GM18505 (cell line): ENCODE results near the gene SMIM14.
A peak's percentile ranks its signal among the peaks of the same experiment; 100 is the strongest.
"Not testable (repeated sequence)": the region's sequence is repeated elsewhere in the genome, so short reads cannot be mapped to it uniquely, and the experiment has no call there.

Experiments
- ATAC-seq: cut with Tn5 transposase; IDR thresholded peaks from one replicate; pipeline ENCODE4 v1.9.1; 2021; ENCODE audit not compliant: unreplicated experiment
- POLR2A ChIP-seq: IDR thresholded peaks from 4 replicates; pipeline ENCODE4 v1.6.1; 2011; ENCODE audit warnings: borderline replicate concordance; ENCODE audit not compliant: insufficient read depth, insufficient read length; ENCODE audit errors: extremely low read depth

Gene SMIM14

DNA sequence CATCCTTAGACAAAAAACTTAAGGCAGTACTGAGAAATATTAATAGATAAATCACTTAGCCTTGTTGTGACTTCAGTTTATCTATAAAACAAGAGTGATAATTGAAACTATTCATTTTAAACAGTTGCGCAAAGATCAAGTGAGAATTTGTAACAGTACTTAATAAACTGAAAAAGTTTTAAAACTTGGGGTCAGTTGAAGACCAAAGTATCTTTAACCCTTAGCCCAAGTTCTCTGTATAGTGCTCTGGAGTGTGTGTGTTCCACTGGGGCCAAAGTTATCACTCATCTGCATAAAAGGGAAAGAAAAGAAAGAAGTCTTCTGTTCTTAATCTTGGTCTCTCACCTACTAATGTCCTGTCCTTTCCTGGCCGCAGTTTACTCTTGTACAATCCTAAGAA lies 11.3 kb downstream of the SMIM14 start:
- TF ChIP-seq POLR2A, result no peak
- ATAC-seq, result no peak

GRCh38 chr4:39626913-39627312 lies 11.8 kb downstream of the SMIM14 start:
- peak; percentile 66 for TF ChIP-seq POLR2A
- ATAC-seq, result no peak

GRCh38 chr4:39626261-39626660 lies 12.4 kb downstream of the SMIM14 start:
- peak; percentile 27 for TF ChIP-seq POLR2A
- ATAC-seq, result peak; percentile 52

GRCh38 chr4:39621582-39621981 lies 17.1 kb downstream of the SMIM14 start:
- no peak for ATAC-seq
- no peak for TF ChIP-seq POLR2A

DNA sequence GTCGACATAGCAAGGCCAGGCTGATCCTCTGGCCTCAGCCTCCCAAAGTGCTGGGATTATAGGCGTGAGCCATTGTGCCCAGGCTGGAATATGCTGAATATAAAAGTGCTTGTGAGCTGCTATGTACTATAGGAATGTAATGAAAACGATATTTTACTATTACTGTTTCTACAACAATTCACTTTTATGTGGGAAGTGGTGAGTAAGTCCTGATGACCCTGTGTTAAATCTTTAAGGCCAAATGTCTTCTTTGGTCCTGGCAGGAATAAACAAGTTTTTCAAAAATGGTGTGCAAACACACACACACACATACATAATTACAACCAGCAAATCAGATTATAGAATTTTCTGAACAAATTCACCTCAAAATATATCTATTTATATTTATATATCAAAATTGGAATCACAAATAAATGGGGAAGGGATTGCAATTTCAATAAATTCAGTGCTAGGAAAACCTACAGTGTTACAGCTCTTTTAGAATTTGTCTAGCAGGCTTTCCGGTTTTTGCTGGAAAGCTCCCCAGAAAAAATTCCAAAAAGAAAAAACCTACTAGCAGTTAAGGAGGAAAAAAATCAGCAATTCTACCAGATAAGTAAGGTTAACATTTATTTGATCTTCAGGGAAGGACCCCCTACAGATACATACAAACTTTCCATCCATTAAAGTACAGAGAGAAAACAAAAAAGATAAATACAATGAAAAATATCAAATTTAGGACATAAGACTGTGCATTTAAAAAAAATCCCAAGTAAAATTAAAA lies 17.9 kb downstream of the SMIM14 start:
- no peak for TF ChIP-seq POLR2A
- ATAC-seq, result no peak

DNA sequence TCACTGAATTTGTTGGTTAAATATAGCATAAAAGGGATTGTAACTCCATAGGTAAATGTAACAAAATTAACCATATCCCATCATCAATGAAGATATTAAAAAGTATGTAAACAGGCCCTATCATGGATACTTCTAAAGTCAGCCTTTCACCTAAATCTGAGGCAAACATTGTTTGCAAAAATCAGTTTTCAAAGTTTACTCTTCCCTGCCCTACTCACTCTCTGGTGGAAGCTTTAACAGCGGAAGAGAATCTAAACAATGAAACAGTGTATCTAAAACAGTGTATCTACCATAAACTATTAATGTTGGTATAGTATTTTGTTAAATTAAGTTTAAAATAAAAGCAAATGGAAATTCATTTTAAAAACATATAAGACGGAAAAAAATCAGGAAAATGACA lies 21.1 kb downstream of the SMIM14 start:
- ATAC-seq, result no peak

DNA sequence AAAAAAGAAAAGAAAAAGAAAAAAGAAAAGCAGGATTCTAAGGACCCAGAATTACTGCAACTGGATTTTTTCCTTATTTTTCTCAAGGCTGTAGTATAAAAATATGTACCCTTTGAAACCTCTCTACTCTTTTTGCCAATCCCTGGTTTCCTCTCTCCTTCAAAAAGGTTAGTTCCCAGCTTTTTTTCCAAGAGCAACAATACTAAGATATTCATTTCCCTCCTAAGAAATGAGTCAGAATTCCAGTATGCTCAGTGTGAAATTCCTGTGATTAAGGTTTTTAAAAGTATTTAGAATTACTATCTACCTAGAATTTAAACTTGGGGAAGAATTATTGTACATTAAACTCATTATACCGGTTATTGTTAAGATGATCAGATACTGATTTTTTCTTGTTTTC lies 22.0 kb downstream of the SMIM14 start:
- no peak for ATAC-seq

More for the DNA sequence above, 21.1 kb downstream of the SMIM14 start:
- TF ChIP-seq POLR2A, result no peak

DNA sequence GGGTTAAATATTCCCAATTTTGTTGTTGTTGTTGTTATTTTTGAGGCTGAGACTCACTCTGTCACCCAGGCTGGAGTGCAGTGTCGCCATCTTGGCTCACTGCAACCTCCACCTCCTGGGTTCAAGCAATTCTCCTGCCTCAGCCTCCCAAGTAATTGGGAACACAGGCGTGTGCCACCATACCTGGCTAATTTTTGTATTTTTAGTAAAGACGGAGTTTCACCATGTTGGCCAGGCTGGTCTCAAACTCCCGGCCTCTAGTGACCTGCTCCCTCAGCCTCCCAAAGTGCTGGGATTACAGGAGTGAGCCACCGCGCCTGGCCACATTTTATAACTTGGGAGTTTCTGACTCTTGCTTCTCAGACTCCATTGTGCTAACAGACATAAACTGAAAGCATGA lies 22.6 kb downstream of the SMIM14 start:
- TF ChIP-seq POLR2A, result peak; percentile 23
- ATAC-seq, result not testable (repeated sequence)

More for the DNA sequence above, 22.0 kb downstream of the SMIM14 start:
- no peak for TF ChIP-seq POLR2A

DNA sequence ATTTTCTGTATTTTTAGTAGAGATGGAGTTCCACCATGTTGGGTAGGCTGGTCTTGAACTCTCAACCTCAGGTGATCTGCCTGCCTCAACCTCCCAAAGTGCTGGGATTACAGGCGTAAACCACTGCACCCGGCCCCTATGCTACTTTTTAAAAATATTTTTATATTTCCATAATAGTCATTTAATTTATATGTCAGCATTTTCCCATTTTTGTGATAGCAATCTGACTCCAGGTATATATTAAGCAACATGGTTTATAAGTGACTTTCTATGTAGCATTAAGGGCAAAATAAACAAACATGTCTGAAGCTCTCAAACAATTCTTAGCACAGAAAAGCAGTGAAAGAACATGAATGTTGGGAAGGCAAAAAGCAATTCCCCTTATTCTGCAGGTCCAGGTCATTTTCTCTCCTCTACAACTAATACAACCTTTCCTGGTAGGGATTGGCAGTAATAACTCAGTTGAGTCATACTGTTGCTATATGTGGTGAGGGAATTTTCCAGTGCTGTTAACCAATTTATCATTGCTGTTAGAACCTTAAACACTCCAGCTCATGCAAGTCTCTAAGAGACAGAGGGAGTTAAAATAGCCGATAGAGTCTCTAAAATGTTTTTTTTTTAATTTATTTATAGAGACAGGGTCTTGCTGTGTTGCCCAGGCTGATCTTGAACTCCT lies 24.0 kb downstream of the SMIM14 start:
- TF ChIP-seq POLR2A, result no peak
- ATAC-seq, result no peak

DNA sequence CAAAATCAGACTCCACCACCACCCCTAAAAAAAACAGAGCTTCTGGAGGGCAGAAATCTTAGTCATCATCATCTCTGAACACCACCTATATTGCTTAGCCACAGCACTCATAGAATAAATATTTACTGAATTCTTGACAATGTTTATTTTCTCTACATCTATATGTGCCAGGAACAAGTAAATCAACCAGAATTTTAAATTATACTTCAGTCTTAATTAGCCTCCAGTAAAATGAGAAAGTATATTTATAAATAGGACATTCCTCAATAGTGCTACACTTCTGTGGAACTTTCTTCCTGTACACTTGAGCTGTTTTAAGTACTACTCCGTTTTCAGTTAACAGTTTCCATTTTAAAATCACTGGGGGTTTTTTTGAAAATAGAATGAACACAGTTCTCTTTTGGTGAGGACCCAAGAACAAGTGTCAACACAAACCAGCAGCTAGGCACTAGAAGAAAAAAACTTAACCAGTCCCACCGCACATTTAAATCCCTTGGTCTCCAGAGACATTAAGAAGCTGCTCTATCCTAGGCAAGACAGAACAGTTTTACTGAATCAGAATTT lies 25.5 kb downstream of the SMIM14 start:
- no peak for TF ChIP-seq POLR2A
- ATAC-seq, result no peak

DNA sequence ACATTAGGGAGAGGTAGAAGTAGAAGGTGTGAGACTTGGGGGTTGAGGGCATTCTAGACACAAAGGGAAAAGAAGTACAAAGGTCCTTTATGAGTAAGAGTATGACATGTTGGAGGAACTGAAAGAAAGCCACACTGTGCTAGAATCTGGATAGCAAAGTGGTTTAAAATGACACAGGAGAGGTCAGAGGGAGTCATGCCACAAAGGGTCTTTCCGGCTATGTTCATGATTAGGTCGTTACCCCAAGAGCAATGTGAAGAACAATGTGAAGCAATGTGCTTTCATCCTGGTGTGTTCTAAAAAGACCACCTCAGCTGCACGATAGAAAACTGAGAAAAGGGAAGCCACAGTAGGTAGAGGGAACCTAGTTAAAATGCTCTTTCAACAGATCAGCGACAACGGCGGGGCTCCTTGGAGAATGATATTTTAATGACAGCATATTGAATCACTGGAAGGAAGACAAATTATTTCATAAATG lies 29.2 kb downstream of the SMIM14 start:
- peak; percentile 89 for ATAC-seq
- TF ChIP-seq POLR2A, result peak; percentile 37

GRCh38 chr4:39608451-39608850 lies 30.2 kb downstream of the SMIM14 start:
- ATAC-seq, result no peak

GRCh38 chr4:39606747-39607146 lies 31.9 kb downstream of the SMIM14 start:
- TF ChIP-seq POLR2A, result no peak
- ATAC-seq, result no peak

More at GRCh38 chr4:39608451-39608850, 30.2 kb downstream of the SMIM14 start:
- TF ChIP-seq POLR2A, result no peak

DNA sequence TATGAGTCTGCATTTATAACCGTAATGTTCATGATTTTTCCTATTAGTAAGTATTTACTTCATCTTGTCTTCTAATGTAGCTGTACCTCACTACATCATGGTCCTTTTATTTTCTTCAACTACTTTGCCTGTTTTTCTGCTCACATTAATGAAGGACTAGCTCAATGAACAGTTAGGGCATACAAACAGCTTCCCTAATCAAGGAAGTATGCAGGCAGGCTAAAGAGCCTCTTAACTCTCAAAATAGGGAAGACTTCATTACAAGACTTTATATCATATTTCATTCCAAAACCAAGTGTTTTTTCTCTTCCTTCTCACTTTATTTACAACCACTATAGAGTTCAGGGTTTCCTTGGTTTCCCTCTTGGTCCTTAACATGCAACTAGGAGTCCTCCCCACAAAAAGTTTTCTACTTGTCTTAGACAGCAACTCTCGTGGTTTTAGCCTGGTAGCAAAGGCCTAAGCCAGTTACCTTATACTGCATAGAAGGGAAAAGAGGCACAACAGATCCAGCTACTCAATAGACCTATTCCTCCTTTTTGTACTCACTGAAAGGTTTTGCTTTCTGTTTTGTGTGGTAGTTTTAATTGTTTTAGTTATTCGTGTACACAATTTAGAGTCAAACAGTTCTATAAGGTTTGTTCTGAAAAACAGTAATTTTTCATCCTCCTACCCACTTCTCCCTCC lies 40.8 kb downstream of the SMIM14 start:
- ATAC-seq, result no peak
- no peak for TF ChIP-seq POLR2A

- TF ChIP-seq POLR2A, result no peak
- ATAC-seq, result no peak
These were observed 41.7 kb downstream of the SMIM14 start for GRCh38 chr4:39596971-39597370.
